ENCODE measurements around the gene STK10.
"Not testable (repeated sequence)": the region's sequence is repeated elsewhere in the genome, so short reads cannot be mapped to it uniquely, and the experiment has no call there.

The STK10 gene

GRCh38 chr5:172051643-172052339 lies 136.2 kb downstream of the STK10 start:
- no peak for DNase-seq (ENCODE audit: low spot score)

DNA sequence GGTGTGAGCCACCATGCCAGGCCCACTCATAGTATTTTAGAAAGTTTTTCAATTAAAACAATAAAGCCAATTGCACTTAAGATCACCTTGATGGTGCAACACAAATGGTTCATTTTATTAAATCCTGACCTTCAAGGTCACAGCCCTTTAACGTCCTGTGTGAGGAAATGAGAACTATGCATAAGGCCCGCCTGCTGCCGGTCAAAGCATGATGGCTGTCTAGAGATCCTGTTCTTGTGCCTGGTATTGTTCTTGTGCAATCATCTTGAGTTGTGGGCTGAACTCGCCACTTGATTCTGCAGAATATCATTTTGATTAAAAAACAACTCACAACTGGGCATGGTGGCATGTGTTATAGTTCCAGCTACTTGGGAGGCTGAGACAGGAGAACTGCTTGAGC lies 137.9 kb downstream of the STK10 start:
- DNase-seq (ENCODE audit: low spot score), result no peak

GRCh38 chr5:172049226-172049796 lies 138.7 kb downstream of the STK10 start:
- no peak for DNase-seq (ENCODE audit: low spot score)

DNA sequence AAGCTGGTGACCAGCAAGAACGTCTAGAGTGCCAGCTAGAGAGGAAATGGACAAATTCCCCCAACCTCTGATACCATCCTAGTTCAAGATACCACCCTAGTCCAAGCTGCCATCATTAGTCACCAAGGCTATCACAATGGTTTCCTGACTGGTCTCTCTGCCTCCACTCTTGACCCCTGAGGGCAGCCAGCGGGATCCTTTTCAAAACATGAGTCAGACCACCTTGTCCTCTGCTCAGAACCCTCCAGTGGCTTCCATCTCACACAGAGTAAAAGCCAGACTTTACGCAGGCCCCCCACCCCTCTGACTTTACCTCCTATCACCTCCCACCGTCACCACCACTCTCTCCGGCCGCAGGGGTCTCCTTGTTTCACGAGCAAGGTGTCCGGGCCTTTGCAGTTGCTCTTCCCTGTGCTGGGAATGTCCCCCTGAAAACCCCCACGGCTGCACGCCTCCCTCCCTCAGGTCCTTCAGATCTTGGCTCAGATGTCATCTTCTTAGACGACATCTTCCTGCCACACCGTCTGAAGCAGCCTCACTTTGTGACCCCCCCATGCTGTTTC lies 139.4 kb downstream of the STK10 start:
- no peak for DNase-seq (ENCODE audit: low spot score)

GRCh38 chr5:172048170-172048422 lies 139.9 kb downstream of the STK10 start:
- DNase-seq (ENCODE audit: low spot score), result no peak

DNA sequence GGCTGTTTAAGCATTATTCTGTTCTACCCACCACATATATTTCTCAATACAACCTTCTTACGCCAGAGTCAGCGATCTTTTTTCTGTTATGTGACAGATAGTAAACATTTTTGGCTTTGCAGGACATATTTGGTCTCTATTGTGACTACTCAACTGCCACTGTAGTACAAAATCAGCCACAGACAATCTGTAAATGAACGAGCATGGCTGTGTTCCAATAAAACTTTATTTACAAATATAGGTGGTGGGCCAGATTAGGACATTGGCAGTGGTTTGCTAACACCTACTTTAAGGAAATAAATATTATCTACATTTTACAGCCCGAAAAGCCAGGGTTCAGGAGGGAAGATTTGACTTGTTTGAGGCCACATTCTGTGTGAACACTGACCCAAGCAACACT lies 141.4 kb downstream of the STK10 start:
- no peak for DNase-seq (ENCODE audit: low spot score)

- DNase-seq (ENCODE audit: low spot score), result no peak
These were observed 142.8 kb downstream of the STK10 start for GRCh38 chr5:172045315-172045632.

- DNase-seq (ENCODE audit: low spot score), result no peak
These were observed 143.3 kb downstream of the STK10 start for GRCh38 chr5:172044631-172045314.

- no peak for DNase-seq (ENCODE audit: low spot score)
These were observed 144.2 kb downstream of the STK10 start for GRCh38 chr5:172043865-172044264.

DNA sequence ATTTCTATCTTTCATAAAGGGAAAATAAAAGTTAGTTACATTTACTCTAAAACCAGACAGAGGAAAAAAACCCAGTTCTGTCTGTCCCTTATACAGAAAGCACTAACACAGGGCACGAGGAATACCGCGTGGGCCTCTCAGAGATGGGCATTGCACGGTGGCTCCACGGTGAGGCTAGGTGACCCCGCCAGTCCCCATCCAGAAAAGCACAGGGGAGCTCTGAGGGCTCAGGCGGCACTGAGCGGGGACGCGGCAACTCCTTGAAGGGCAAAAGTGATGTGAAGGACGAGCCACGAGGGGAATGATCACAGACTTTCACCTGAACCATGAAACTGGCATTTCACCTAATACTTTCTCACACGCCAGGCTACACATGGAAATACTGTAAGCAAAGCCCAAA lies 145.8 kb downstream of the STK10 start:
- DNase-seq (ENCODE audit: low spot score), result no peak

DNA sequence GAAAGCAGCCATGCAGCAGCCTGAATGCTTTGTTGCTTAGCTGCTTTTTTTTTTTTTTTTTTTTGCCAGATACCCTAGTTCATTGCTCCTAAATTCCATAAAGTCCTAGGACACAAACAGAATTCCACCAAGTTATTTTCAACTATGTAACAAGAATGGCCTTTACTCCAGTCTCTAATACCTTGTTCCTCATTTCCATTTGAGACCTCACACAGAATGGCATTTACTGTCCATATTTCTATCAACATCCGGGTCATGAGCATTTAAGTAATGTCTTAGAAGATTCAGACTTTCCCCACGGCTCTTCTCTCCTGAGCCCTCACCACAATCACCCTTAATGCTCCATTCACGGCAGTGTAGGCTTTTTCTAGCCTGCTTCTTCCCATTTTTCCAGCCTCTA lies 149.9 kb downstream of the STK10 start:
- no peak for DNase-seq (ENCODE audit: low spot score)

- no peak for DNase-seq (ENCODE audit: low spot score)
These were observed 153.0 kb downstream of the STK10 start for GRCh38 chr5:172035049-172035448.

GRCh38 chr5:172031894-172032461 lies 156.0 kb downstream of the STK10 start:
- DNase-seq (ENCODE audit: low spot score), result no peak

DNA sequence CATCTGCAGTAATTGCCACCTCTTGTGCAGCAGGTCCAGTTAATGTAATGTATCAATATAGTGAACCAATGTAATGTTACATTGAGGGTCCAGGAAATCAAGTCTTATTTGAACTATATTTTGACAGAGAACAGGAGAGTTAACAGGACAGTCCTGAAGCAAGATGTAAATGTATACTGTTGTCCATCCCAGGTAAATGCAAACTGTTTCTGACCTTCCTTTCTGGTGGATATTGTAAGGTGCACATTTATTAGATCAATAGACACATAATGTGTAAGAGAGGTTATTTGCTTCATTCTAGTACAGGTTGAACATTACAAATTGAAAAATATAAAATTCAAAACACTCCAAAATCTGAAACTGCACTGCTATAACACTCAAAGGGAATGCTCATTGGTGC lies 158.1 kb downstream of the STK10 start:
- no peak for DNase-seq (ENCODE audit: low spot score)

- no peak for DNase-seq (ENCODE audit: low spot score)
These were observed 159.9 kb downstream of the STK10 start for GRCh38 chr5:172028167-172028566.

DNA sequence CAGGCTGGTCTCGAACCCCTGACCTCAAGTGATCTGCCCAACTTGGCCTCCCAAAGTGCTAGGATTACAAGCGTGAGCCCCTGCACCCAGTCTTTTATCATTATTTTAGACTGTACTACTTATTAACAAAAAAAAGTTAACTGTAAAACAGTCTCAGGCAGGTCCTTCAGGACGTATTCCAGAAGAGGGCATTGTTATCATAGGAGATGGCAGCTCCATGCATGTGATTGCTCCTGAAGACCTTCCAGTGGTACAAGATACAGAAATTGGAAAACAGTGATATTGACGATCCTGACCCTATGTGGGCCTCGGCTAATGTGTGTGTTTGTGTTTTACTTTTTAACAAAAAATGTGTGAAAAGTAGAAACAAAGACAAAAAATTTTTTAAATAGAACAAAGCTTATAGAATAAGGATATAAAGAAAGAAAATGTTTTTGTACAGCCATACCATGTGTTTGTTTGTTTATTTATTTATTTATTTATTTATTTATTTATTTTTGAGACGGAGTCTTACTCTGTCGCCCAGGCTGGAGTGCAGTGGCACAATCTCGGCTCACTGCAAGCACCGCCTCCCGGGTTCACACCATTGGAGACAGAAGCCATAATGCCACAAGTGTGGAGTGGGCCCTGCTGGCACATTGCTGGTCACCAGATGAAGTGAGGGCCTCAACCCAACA lies 167.8 kb downstream of the STK10 start:
- DNase-seq (ENCODE audit: low spot score), result not testable (repeated sequence)

GRCh38 chr5:172015346-172015745 lies 172.7 kb downstream of the STK10 start:
- DNase-seq (ENCODE audit: low spot score), result no peak

DNA sequence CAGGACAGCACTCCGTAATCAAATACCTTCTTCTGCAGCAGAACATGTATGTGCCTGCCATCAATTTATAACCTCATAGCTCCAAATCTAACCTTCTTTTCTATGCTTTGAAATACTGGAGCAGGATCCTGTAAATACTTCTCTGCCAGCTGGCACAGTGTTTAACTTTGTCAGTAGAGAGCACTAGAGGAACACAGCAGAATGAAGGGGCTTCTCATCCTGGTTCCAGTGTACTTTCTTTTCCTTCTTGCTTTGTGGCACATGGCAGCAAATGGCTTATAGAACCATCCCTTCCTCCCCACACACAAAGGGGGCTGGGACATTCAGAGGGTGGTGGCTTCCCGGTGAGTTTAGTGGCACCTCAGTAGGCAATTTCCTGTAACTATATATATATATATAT lies 177.7 kb downstream of the STK10 start:
- DNase-seq (ENCODE audit: low spot score), result no peak

DNA sequence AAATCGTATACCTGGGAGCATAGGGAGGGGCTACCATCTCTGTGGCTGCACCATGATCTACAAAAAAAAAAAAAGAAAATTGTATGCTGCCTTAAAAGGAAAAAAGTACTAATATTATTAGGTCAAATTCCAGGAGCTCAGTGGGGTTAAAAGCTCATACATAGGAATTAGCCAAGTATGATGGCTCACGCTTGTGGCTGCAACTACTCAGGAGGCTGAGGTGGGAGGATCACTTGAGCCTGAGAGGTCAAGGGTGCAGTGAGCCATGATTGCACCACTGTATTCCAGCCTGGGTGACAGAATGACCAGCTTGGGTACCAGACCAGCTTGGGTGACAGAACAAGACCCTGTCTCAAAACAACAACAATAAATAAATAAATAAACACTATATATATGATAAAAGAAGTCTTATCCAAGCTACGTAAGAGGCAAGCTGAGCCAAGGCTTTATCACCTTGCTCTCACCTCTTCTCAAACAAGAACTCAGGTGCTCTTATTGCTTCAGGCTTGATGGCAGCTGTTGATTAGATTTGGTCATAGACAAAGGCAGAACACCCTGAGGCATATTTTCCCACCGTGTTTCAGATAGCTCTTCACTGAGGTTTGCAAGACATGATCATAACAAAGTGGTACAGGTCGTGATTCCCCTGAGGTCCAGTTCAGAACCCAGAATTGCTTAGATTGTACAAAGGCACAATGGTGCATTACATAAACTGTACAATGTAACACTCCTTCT lies 178.3 kb downstream of the STK10 start:
- DNase-seq (ENCODE audit: low spot score), result no peak

GRCh38 chr5:172008689-172009141 lies 179.3 kb downstream of the STK10 start:
- DNase-seq (ENCODE audit: low spot score), result no peak

DNA sequence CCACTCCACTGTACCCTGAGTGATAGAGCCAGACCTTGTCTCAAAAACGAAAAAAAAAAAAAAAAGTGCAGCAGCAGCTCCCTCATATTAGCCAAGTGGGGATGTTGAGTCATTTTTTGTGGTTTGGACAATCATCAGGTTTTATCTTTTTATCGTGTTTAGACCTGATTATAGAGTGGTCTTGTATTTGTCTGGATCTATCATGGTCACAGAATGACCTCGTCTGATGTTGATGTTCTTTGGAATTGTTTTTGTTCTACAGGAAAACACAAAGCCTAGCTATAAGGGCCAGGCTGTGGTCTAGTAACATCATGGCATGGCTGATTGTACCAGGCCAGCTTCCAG lies 179.9 kb downstream of the STK10 start:
- DNase-seq (ENCODE audit: low spot score), result no peak
